Stimulated activated CD8-positive, alpha-beta memory T cell treated with anti-CD3 and anti-CD28 coated beads, Interleukin-12 subunit alpha, Interleukin-12 subunit beta, amount 100 ng/mL, for 4 hours (primary cell): ENCODE measurements around the gene ANKRD28.
"Not testable (repeated sequence)": the region's sequence is repeated elsewhere in the genome, so short reads cannot be mapped to it uniquely, and the experiment has no call there.

Source experiments
- DNase-seq: peaks from one replicate; pipeline ENCODE4 v3.0.0-alpha.2; 2020; ENCODE audit warnings: low read depth

ANKRD28 gene

DNA sequence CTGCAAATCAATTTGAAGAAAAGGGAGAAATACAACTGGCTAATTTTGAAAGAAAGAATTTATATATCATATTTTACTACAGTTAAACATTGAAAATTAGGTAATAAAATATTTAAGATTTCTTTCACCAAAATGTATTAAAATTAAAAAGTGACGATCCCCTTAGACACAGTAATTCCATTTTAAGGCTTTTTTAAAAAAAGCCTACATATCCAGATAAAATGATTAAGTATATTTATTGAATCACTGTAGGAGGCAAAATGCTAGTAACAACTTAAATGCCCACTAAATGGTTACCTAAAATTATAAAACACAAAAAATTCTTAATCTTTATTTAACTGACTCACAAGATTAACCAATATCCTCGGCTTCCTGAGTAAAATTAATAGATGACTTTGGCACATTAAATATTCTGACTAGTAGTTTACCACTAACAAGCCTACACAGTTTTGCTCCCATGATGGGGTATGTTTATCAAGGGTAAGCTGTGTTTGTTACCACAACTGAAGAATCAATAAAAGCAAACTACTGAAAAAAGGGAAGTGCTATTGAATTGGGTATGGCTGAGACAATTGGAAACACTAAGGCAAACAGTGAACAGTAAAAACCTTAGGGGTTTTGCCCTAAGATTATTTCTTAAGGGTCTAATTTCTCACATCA, 28.4 kb downstream of the ANKRD28 start:
- DNase-seq, result no peak

DNA sequence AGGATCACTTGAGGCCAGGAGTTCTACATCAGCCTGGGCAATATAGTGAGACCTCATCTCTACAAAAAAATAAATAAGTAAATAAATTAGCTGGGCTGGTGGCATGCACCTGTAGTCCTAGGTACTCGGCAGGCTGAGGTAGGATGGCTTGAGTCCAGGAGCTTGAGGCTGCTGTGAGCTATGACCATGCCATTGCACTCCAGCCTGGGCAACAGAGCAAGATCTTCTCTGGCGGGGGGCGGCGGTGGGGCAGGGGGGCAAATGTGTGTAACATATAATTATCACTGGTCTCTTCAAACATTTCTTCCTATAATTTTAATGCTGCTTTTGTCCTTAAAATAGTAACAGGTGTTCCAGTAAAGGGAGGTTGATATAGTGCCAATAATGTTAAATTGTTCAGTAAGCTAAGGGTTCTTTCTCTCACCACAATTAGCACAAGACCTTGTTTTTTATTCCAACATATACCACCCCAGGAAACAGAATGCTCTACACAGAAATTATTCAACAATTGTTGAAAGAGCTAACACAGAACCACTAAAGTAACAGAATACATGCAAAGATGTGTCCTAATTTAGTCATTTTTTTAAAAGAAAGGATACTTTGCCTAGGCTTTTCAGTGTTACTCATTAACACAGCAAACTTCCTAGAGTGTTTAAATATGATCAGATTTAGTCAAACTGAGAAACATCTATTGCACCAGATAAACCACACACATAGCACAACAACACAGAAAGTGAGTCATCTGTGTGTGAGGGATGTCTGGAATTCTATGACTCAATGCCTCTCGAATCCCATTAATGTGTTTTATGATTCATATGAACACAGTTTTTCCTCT, 29.1 kb downstream of the ANKRD28 start:
- DNase-seq, result no peak

DNA sequence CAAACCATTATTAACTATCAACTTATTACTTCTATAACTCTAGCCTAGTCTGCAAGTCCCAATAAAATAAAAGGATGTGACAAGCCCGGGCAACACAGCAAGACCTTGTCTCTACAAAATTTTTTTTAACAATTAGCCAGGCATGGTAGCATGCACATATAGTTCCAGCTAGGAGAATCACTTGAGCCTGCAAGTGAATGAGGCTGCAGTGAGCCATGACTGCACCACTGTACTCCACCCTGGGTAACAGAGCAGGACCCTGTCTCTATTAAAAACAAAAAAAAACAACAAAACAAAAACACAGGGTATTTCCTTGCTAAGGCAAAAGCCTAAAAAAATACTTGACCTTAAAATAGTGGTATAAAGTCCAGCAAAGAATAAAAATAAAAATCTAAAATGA, 31.4 kb downstream of the ANKRD28 start:
- no peak for DNase-seq

DNA sequence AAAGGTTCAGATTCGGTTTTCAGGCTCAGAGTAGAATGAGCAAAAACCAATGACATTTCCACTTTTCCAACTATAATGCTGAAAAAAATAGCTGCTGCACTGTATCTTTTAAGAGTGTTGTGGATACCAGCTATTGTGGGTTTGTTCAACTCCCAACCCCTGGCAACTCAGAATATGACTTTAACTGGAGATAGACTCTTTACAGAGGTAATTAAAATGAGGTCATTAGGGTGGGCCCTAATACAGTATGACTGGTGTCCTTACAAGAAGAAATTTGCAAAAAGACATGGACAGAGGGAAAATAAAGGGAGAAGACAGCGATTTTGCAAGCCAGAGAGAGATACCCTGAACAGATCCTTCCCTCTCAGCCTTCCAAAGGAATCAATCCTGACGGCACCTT, 39.5 kb downstream of the ANKRD28 start:
- DNase-seq, result no peak

- DNase-seq, result no peak
Observed at GRCh38 chr3:15757824-15758223, 40.0 kb downstream of the ANKRD28 start.

DNA sequence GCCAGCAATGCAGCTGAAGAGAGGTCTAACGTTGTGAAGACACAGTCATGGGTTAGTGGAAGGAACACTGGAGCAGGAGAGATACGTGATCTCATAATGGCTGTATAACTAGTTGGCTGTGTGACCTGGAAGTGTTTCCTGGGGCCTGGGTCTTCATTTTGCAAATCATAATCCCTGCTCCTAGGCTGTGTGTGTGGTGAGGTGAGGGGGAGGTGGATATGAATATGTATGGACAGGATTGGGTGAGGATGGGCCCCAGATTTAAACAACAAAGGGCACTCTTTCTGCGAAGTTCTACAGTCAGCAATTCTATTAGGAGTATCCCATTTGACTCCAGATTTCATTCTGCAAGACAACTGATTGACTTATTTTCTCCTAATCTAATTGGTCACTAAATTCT, 41.3 kb downstream of the ANKRD28 start:
- DNase-seq, result no peak

DNA sequence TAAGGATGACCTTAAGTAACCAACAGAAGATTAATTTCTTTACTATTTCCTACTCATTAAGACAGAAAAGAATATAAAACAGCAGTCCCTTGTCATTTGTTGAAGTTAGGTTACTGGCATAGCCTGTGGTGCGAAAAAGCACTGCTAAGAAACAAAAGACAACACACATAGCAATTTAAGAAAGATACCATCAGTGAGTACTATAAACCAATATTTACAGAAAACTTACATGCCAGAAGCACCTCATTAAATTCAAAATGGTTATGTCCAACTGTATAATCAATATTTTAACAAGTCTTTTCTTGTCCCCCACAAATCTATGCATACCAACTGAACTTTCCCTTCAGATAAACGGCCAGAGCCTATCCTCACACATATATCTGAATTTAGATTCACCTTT, 42.0 kb downstream of the ANKRD28 start:
- no peak for DNase-seq

GRCh38 chr3:15755181-15755580, 42.6 kb downstream of the ANKRD28 start:
- no peak for DNase-seq

DNA sequence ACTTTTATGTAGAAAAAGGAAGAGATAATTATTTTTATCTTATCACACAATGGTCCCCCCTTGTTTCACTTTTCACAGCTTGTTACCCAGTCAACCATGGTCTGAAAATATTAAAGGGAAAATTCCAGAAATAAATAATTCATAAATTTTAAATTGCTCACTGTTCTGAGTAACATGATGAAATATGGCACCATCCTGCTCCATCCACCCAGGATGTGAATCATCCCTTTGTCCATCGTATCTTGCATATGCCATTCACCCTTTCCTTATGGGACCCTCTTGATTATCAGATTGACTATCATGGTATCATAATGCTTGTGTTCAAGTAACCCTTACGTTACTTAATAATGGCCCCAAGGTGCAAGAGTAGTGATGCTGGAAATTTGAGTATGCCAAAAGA, 43.7 kb downstream of the ANKRD28 start:
- DNase-seq, result no peak

DNA sequence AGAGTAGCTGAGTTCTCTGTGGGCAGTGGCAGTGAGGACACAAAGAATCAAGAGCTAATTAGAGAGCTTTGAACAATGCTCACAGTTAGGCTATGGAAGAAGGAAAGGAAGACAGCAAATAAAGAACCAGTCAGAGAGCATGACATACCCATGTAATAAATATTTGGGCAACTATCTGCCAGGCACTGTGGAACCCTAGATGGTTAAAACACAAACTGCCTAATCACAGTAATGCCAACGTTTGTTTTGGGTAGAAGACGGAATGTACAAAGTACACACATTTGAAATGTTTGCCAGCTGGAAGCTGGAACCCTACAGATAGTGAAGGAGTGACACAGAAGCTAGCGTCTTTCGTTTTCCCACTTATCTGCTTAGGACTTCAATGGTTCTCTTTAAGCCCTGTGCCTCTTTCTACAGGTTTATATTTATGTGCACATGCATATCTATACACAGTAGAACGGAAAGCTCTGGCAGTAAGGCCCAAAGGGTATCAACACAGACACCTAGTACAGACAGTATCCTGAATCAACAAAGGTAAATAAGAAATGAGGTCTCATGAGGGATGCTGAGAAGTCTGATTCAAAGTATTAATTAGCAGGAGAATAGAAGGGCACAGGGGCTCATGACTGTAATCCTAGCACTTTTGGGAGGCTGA, 44.6 kb downstream of the ANKRD28 start:
- no peak for DNase-seq

GRCh38 chr3:15750879-15751278, 46.9 kb downstream of the ANKRD28 start:
- DNase-seq, result no peak

DNA sequence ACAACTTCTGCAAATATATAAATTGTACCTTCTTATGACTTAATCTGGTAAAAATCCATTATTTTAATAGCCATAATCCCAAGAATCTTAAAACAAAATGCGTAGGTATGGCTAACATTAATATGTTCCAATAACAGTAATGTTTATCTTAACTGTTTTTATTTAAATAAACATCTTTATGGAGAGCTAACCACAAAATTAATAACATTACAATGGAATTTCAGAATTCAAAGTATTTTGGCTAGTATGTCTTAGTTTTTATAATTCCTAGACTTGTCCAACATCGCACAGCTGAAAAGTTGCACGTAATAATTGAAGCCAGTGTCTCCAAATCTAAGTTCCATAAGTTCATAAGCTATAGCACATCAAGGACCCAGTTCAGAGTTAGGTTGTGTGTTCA, 47.6 kb downstream of the ANKRD28 start:
- DNase-seq, result no peak

- not testable (repeated sequence) for DNase-seq
Observed at GRCh38 chr3:15745896-15746295, 51.9 kb downstream of the ANKRD28 start.

- DNase-seq, result no peak
Observed at GRCh38 chr3:15744176-15744575, 53.6 kb downstream of the ANKRD28 start.

DNA sequence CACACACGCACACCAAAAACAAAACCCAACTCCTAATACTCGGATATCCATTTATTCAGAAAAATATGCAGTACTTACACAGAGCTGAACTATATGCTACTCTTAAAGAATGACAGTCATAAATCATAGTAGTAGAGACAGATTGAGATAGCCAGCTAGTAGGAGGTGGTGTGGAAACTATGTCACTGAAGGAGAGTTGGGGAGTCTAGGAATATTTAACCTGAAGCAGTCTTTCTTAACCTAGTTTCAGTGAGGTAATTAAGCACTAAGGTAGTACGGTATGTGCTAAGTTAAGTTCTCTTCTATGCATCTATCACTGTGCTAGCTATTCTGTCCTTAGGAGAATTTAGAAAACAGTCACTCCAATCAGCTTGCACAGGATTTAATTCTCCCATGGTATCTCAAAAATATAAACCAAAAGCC, 54.2 kb downstream of the ANKRD28 start:
- no peak for DNase-seq

- not testable (repeated sequence) for DNase-seq
Observed at GRCh38 chr3:15742236-15742635, 55.5 kb downstream of the ANKRD28 start.

- not testable (repeated sequence) for DNase-seq
Observed at GRCh38 chr3:15738616-15739005, 59.2 kb downstream of the ANKRD28 start.

GRCh38 chr3:15731024-15731423, 66.8 kb downstream of the ANKRD28 start:
- no peak for DNase-seq

- DNase-seq, result no peak
Observed at GRCh38 chr3:15728766-15729165, 69.0 kb downstream of the ANKRD28 start.

GRCh38 chr3:15726881-15727280, 70.9 kb downstream of the ANKRD28 start:
- no peak for DNase-seq

DNA sequence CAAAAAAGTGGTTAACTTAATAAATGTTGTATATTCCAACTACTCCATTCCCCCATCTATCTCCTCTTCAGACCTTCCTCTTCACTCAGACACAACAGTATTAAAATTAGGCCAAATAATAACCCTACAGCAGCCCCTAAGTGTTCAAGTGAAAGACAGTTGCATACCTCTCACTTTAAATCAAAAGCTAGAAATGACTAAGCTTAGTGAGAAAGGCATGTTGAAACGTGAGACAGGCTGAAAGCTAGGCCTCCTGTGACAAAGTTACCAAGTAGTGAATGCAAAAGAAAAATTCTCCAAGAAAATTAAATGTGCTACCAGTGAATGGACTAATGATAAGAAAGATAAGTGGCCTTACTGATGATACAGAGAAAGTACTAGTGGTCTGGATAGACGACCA, 71.7 kb downstream of the ANKRD28 start:
- no peak for DNase-seq

DNA sequence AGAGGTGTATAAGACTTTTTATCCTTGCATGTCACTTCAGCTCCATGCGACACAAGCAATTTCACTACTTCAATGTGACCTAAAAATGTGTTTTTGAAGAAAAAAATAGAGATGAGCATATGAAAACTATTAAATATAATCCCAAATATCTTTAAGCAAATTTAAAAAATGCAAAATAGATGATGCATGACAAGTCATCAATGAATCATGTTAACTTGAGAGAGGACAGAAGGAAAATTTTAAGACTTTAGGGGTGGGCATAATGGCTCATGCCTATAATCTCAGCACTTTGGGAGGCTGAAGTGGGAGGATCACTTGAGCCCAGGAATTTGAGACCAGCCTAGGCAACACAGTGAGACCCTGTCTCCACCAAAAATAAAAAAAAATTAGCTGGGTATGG, 73.3 kb downstream of the ANKRD28 start:
- DNase-seq, result no peak

DNA sequence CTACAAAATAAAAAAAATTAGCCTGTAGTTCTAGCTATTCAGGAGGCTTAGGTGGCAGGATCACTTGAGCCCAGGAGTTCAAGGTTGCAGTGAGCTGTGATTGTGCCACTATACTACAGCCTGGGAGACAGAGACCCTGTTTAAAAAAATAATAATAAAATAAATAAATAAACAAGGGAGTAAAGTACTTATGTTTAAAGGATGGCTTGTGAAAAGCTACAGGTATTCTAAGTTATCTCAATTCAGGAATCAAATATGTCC, 74.2 kb downstream of the ANKRD28 start:
- no peak for DNase-seq
